IPS DF 6.9 (cell line): ENCODE measurements around the gene ZNF580.

Experiments
- DNase-seq: peaks from one replicate; pipeline ENCODE4 v3.0.0-alpha.2; 2013; ENCODE audit warnings: low read depth, low spot score
- H3K27ac ChIP-seq: one replicate; pipeline ENCODE4 v1.5.1; 2013; ENCODE audit warnings: low read length, control low read depth
- H3K27me3 ChIP-seq: 2 replicates; pipeline ENCODE4 v1.6.1; 2013; ENCODE audit warnings: mild to moderate bottlenecking, low read length; ENCODE audit not compliant: control insufficient read depth, insufficient read depth
- H3K36me3 ChIP-seq: 2 replicates; pipeline ENCODE4 v1.6.1; 2013; ENCODE audit warnings: low read length; ENCODE audit not compliant: control insufficient read depth, insufficient read depth
- H3K4me1 ChIP-seq: 2 replicates; pipeline ENCODE4 v1.6.1; 2013; ENCODE audit warnings: low read length; ENCODE audit not compliant: control insufficient read depth, insufficient read depth
- H3K4me3 ChIP-seq: 2 replicates; pipeline ENCODE4 v1.5.1; 2013; ENCODE audit warnings: mild to moderate bottlenecking, low read length
- H3K9me3 ChIP-seq: 2 replicates; pipeline ENCODE4 v1.6.1; 2013; ENCODE audit warnings: low read length, inconsistent platforms; ENCODE audit not compliant: control insufficient read depth, insufficient read depth
- WGBS: extraction: QIAGEN DNeasy Blood & Tissue Kit; methylation state at CpG from one replicate; pipeline ENCODE4 v1.1.7; 2013; ENCODE audit warnings: mixed read lengths, missing lambda C conversion rate; ENCODE audit not compliant: insufficient read length, insufficient coverage; 5-methylcytosine and 5-hydroxymethylcytosine counted together

ZNF580 gene

GRCh38 chr19:55616395-55616875 is 24.4 kb upstream of the ZNF580 start:
- no peak for DNase-seq
- no peaks in the 10 kb centered on the region for H3K9me3 ChIP-seq
- H3K27ac ChIP-seq = no peak overlapping the region
- H3K27me3 ChIP-seq = no peaks in the 10 kb centered on the region
- H3K4me3 ChIP-seq = no peak overlapping the region
- WGBS = no CpG with 5 or more reads among the region's 38 CpGs
- no peaks in the 10 kb centered on the region for H3K4me1 ChIP-seq
- H3K36me3 ChIP-seq = peaks cover 27% of the 10 kb centered on the region

GRCh38 chr19:55617426-55617825 is 23.4 kb upstream of the ZNF580 start:
- Histone ChIP-seq H3K27ac (no peak overlapping the region), H3K27me3 (no peaks in the 10 kb centered on the region), H3K4me3 (no peak overlapping the region), H3K36me3 (peaks cover 27% of the 10 kb centered on the region), H3K4me1 (no peaks in the 10 kb centered on the region), H3K9me3 (no peaks in the 10 kb centered on the region)
- no CpG with 5 or more reads among the region's 8 CpGs for WGBS
- no peak for DNase-seq

GRCh38 chr19:55618426-55618825 is 22.4 kb upstream of the ZNF580 start:
- WGBS = no CpG with 5 or more reads among the region's 7 CpGs
- peaks cover 27% of the 10 kb centered on the region for H3K36me3 ChIP-seq
- H3K27ac ChIP-seq = no peak overlapping the region
- no peak overlapping the region for H3K4me3 ChIP-seq
- no peaks in the 10 kb centered on the region for H3K27me3 ChIP-seq
- H3K9me3 ChIP-seq = no peaks in the 10 kb centered on the region
- no peak for DNase-seq
- no peaks in the 10 kb centered on the region for H3K4me1 ChIP-seq

GRCh38 chr19:55619286-55619685 is 21.5 kb upstream of the ZNF580 start:
- no peaks in the 10 kb centered on the region for H3K4me1 ChIP-seq
- WGBS = no CpG with 5 or more reads among the region's 3 CpGs
- H3K27me3 ChIP-seq = no peaks in the 10 kb centered on the region
- DNase-seq = no peak
- no peak overlapping the region for H3K4me3 ChIP-seq
- H3K27ac ChIP-seq = no peak overlapping the region
- peaks cover 22% of the 10 kb centered on the region for H3K36me3 ChIP-seq
- H3K9me3 ChIP-seq = no peaks in the 10 kb centered on the region

- Histone ChIP-seq H3K27me3 (no peaks in the 10 kb centered on the region), H3K36me3 (peaks cover 11% of the 10 kb centered on the region), H3K27ac (no peak overlapping the region), H3K9me3 (no peaks in the 10 kb centered on the region), H3K4me1 (no peaks in the 10 kb centered on the region), H3K4me3 (no peak overlapping the region)
- no peak for DNase-seq
- no CpG with 5 or more reads among the region's 12 CpGs for WGBS
Observed at GRCh38 chr19:55620410-55621204, 20.2 kb upstream of the ZNF580 start.

- Histone ChIP-seq H3K4me1 (no peaks in the 10 kb centered on the region), H3K4me3 (no peak overlapping the region), H3K9me3 (no peaks in the 10 kb centered on the region), H3K36me3 (peaks cover 6% of the 10 kb centered on the region), H3K27ac (no peak overlapping the region), H3K27me3 (no peaks in the 10 kb centered on the region)
- DNase-seq = no peak
- no CpG with 5 or more reads among the region's 9 CpGs for WGBS
Observed at GRCh38 chr19:55621205-55621672, 19.6 kb upstream of the ZNF580 start.

- no peaks in the 10 kb centered on the region for H3K4me1 ChIP-seq
Observed at GRCh38 chr19:55621673-55622231, 19.1 kb upstream of the ZNF580 start.

GRCh38 chr19:55622242-55622969 is 18.4 kb upstream of the ZNF580 start:
- WGBS = no CpG with 5 or more reads among the region's 40 CpGs
- no peaks in the 10 kb centered on the region for H3K27me3 ChIP-seq
- no peaks in the 10 kb centered on the region for H3K4me1 ChIP-seq
- H3K27ac ChIP-seq = no peak overlapping the region
- DNase-seq = no peak
- H3K9me3 ChIP-seq = no peaks in the 10 kb centered on the region
- no peaks in the 10 kb centered on the region; the same call in 1 of the 2 replicates for H3K36me3 ChIP-seq
- no peak overlapping the region for H3K4me3 ChIP-seq

More at GRCh38 chr19:55621673-55622231, 19.1 kb upstream of the ZNF580 start:
- H3K4me3 ChIP-seq = no peak overlapping the region
- no CpG with 5 or more reads among the region's 55 CpGs for WGBS
- no peak for DNase-seq
- no peaks in the 10 kb centered on the region for H3K9me3 ChIP-seq
- no peak overlapping the region for H3K27ac ChIP-seq
- no peaks in the 10 kb centered on the region for H3K27me3 ChIP-seq
- peaks cover 1% of the 10 kb centered on the region for H3K36me3 ChIP-seq

GRCh38 chr19:55623130-55623529 is 17.7 kb upstream of the ZNF580 start:
- Histone ChIP-seq H3K27ac (no peak overlapping the region), H3K27me3 (no peaks in the 10 kb centered on the region), H3K9me3 (no peaks in the 10 kb centered on the region), H3K4me3 (no peak overlapping the region), H3K4me1 (no peaks in the 10 kb centered on the region), H3K36me3 (no peaks in the 10 kb centered on the region)
- WGBS = no CpG with 5 or more reads among the region's 7 CpGs
- no peak for DNase-seq

GRCh38 chr19:55623561-55623960 is 17.2 kb upstream of the ZNF580 start:
- Histone ChIP-seq H3K27me3 (no peaks in the 10 kb centered on the region), H3K36me3 (no peaks in the 10 kb centered on the region), H3K4me3 (no peak overlapping the region; the same call in 1 of the 2 replicates), H3K27ac (no peak overlapping the region), H3K4me1 (no peaks in the 10 kb centered on the region), H3K9me3 (no peaks in the 10 kb centered on the region)
- DNase-seq = no peak
- whole genome bisulfite sequencing = no CpG with 5 or more reads among the region's 7 CpGs
